Measurements from ENCODE around the gene BANF2.

The BANF2 gene

DNA sequence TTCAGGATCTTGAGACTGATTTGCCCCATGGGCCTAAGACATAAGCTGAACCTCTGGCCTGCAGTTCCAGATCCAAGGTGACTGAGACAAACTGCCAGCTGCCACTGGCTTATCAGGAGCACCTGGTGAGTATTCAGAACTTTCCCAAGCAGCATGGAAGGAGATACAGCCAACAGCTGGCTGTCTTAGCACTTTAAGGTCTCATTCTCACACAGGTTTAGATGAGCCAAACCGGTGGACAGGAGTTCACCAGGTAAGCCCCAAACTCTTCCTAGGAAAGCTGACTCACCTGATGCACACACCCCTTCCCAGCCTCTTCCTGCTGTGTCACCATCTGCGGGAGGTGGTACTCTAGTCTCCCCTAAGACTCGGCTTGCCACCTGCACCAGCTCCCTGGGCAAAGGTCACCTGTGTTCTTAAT is at the start of gene BANF2:
BANF2 (plus strand) TSS at position 36 of the 421 bp plus-strand sequence. CDS start 25,060 bp downstream, outside the sequence.
- TF ChIP-seq, protein P1, sequence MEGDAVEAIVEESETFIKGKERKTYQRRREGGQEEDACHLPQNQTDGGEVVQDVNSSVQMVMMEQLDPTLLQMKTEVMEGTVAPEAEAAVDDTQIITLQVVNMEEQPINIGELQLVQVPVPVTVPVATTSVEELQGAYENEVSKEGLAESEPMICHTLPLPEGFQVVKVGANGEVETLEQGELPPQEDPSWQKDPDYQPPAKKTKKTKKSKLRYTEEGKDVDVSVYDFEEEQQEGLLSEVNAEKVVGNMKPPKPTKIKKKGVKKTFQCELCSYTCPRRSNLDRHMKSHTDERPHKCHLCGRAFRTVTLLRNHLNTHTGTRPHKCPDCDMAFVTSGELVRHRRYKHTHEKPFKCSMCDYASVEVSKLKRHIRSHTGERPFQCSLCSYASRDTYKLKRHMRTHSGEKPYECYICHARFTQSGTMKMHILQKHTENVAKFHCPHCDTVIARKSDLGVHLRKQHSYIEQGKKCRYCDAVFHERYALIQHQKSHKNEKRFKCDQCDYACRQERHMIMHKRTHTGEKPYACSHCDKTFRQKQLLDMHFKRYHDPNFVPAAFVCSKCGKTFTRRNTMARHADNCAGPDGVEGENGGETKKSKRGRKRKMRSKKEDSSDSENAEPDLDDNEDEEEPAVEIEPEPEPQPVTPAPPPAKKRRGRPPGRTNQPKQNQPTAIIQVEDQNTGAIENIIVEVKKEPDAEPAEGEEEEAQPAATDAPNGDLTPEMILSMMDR (conservative IDR thresholded peaks at IDR 0.05; ENCODE audit: low read depth, low read length) = no peak
- no peak for DNase-seq (ENCODE audit: low read depth)
- H3K4me3 ChIP-seq (ENCODE audit: low read depth, low read length) = no peak within 1 kb of the TSS

DNA sequence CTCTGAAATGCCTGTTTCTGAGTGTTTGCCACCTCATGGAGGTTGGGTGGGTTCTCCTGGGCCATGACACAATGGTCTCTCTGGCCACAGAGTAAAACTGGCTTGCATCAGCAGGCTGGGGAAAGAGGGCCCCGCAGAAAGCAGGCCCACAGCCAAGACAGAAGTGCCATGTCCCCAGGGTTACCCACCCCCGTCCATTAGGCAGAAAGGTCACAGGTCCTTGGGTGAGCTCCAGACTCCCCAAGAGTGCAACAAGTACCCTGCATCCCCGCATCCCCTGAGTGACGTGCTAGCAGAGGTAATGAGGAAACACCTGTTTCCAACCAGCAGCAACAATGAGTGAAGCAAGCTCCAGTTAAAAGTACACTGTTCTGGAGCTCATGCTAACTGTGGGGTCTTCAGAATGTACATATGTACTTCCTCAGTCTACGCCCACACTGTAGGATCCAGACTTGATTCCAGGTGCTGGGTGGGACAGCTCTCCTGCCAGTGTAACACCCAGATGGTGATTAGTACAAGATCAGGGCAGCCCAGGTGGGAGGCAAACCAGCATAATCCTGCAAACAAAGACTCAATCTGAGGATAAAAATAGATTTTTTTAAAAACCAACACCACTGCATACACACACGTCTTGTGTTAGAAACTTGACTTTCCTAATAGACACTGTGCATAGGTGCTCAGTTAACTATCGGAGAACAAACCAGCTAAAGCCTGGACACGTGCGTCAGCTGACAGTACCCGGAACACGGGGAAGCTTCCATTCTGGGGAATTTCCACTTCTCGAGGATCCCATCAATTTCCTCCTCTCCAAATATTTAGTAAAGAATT is 49.3 kb upstream of the BANF2 start:
- no peak for DNase-seq (ENCODE audit: low read depth)
- TF ChIP-seq, protein P1 (conservative IDR thresholded peaks at IDR 0.05; ENCODE audit: low read depth, low read length) = no peak
- no peak overlapping the region for H3K4me3 ChIP-seq (ENCODE audit: low read depth, low read length)

DNA sequence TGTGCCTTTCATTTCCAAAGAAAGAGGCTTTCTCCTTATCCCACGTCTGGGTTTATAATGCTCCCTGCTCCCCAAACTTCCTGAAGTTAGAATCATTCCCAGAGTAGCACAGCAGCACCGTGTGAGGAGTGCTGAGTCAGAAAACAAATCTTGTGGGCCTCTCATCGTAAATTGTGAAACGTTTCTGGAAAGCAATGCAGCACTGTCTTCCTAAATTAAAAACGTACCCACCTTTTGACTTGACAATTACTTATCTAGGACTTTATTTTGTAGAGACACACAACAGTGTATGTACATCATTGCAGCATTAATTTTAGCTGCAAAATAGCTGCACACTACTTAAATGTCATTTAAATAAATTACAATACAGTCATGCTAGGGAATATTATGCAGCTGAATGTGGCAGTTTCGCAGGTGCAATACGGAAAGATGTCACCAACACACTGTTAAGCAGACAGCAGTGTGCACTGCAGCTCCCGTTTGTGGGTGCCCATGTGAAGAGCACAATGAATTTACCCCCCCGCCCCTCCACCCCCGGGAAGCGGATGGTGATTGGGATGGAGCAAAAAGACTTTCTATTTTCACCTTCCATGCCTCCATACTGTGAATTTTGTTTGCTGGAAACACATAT is 48.5 kb upstream of the BANF2 start:
- DNase-seq (ENCODE audit: low read depth) = no peak
- H3K4me3 ChIP-seq (ENCODE audit: low read depth, low read length) = no peak overlapping the region
- TF ChIP-seq, protein P1 (conservative IDR thresholded peaks at IDR 0.05; ENCODE audit: low read depth, low read length) = no peak

DNA sequence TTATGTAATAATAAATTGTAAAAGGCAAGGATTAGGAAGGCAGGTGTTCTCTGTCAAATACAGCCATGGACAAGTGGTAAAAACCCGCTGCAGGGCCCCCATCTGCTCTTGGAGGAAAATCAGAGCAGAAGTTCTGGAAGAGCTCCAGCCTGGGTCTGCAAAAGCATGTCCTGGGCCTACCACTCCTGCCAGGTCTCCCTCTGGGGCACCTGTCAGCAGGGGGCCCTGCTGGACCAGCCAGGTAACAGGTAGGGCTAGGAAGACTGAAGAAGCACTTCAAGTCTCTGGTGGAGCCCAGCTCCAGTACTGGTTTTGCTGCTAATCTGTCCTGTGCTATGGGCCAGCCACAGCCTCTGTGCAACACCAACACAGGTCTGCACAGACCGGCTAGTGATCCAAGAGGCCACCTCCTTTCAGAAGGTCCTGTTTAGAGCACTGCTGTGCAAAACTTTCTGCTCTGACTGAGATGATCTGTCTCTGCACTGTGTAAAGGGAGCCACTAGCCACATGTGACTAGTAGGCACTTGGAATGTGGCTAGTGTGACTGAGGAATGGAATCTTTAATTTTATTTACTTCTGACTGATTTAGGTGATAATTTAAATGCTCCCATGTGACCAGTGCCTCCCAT is 47.9 kb upstream of the BANF2 start:
- DNase-seq (ENCODE audit: low read depth) = no peak
- H3K4me3 ChIP-seq (ENCODE audit: low read depth, low read length) = no peak overlapping the region
- TF ChIP-seq, protein P1 (conservative IDR thresholded peaks at IDR 0.05; ENCODE audit: low read depth, low read length) = no peak

DNA sequence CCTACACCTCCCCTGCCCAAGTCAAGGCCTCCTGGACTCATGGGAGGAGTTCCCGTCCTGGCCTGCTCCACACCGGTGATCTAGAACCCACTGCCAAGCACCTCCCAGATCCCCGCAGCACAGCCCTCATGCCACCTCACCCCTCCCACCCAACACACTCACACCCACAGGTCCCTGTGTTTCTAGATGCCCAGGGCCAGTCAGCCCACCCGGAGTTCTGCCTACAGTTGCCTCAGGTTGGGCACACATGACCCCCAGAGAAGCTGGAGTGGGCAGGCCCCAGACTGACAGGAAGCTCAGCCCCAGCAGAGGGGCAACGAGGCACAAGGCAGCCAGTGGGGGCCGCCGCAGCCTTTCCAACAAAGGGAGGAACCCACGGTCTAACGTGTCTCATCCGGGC is 47.4 kb upstream of the BANF2 start:
- H3K4me3 ChIP-seq (ENCODE audit: low read depth, low read length) = no peak overlapping the region
- TF ChIP-seq, protein P1 (conservative IDR thresholded peaks at IDR 0.05; ENCODE audit: low read depth, low read length) = no peak
- DNase-seq (ENCODE audit: low read depth) = no peak

DNA sequence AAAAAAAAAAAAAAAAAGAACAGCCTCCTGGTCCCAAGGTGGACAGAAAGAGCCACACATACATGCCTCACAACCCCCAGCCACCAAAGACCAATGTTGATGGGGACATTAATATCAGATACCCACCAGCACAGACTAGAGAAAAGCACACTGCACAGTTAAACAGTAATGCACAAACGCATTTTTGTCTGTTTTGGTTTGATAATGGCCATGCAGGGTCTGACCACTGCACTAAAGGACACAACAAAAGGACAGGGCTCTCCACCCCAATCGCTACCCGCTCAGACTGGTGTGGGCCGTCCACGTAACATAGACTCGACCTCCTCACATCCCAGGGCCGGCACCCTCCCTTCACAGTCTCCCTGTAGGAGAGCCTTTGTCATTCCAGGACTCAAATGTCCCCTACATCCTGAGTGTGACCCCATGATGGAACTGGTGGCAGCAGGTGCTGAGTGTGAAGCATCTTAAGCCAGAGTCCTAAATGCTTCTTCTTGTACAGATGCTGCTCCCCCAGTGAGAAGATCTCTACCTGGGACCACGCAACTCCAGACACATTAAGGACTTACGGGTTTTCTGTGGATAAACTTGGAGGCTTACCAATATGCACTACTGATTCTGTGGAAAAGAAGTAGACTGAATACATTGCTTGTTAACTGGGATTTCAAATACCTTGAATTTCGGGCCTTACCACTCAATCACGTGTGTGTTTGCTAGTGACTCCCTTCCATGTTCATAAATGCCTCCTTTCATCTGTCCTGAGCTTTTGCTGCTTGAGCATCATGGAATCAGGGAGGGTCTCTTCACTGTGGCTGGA is 45.7 kb upstream of the BANF2 start:
- no peak for DNase-seq (ENCODE audit: low read depth)
- TF ChIP-seq, protein P1 (conservative IDR thresholded peaks at IDR 0.05; ENCODE audit: low read depth, low read length) = no peak
- H3K4me3 ChIP-seq (ENCODE audit: low read depth, low read length) = no peak overlapping the region

All from choroid plexus epithelial cell (primary cell).